ENCODE data around the gene MYO1D.
A peak's percentile ranks its signal among the peaks of the same experiment; 100 is the strongest.
"Not testable (repeated sequence)": the region's sequence is repeated elsewhere in the genome, so short reads cannot be mapped to it uniquely, and the experiment has no call there.

Gene MYO1D
- long read RNA-seq, donor 1, full-length matches to known transcripts, result 4 of 4 reads
- long read RNA-seq, donor 1, partial matches to known transcripts, result 0 of 4 reads
- long read RNA-seq, donor 1, other reads (novel, unspliced or antisense), result 0 of 4 reads
- long read RNA-seq, donor 2, full-length matches to known transcripts, result 2 of 2 reads
- long read RNA-seq, donor 2, partial matches to known transcripts, result 0 of 2 reads
- long read RNA-seq, donor 2, other reads (novel, unspliced or antisense), result 0 of 2 reads
- long read RNA-seq, donor 3, full-length matches to known transcripts, result 1 of 1 reads
- long read RNA-seq, donor 3, partial matches to known transcripts, result 0 of 1 reads
- long read RNA-seq, donor 3, other reads (novel, unspliced or antisense), result 0 of 1 reads
- long read RNA-seq, donor 4, full-length matches to known transcripts, result 5 of 28 reads
- long read RNA-seq, donor 4, partial matches to known transcripts, result 23 of 28 reads
- long read RNA-seq, donor 4, other reads (novel, unspliced or antisense), result 0 of 28 reads
- long read RNA-seq, donor 5, full-length matches to known transcripts, result 5 of 5 reads
- long read RNA-seq, donor 5, partial matches to known transcripts, result 0 of 5 reads
- long read RNA-seq, donor 5, other reads (novel, unspliced or antisense), result 0 of 5 reads
- long read RNA-seq, donor 6, full-length matches to known transcripts, result 3 of 3 reads
- long read RNA-seq, donor 6, partial matches to known transcripts, result 0 of 3 reads
- long read RNA-seq, donor 6, other reads (novel, unspliced or antisense), result 0 of 3 reads
- long read RNA-seq, donor 7, result 0 reads
- long read RNA-seq, donor 8, full-length matches to known transcripts, result 3 of 3 reads
- long read RNA-seq, donor 8, partial matches to known transcripts, result 0 of 3 reads
- long read RNA-seq, donor 8, other reads (novel, unspliced or antisense), result 0 of 3 reads

DNA sequence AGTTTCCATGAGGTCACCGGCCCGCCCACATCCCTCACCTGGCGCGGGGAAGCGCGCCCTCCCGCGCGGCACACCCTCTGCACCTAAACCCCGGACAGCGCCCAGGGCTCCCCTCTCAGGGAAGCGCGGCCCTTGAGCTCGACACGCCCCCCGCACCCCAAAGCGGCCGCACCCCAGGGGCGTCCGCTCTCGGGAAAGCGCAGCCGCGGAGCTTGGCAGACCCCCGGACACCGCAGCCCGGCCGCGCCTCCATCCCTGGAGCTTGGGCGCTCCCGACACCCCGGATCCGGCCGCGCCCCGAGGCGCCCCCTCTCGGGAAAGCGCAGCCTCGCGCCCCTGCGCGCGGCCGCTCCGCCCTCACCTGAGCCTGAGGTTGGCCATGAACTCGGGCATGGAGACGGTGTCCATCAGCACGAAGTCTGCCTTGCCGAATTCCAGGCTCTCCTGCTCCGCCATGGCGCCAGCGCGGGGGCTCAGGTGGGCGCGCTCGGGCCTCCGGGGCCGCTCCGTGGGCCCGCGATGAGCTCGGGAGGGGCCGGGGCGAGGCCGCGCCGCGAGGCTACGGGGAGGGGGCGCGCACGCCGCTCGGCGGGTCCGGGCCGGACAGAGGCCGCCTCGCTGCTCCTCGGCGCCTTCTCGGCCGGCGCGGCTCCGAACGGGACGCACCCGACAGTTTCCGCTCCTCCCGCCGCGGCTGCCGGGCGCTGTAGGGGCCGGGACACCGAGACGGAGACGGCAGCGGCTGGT lies at the start of gene MYO1D:
Gene MYO1D, minus strand, starts transcription at position 708 of the 747 bp plus-strand sequence. Its CDS starts 252 bp downstream, at position 456.
- DNase-seq, result peak; percentile 91

DNA sequence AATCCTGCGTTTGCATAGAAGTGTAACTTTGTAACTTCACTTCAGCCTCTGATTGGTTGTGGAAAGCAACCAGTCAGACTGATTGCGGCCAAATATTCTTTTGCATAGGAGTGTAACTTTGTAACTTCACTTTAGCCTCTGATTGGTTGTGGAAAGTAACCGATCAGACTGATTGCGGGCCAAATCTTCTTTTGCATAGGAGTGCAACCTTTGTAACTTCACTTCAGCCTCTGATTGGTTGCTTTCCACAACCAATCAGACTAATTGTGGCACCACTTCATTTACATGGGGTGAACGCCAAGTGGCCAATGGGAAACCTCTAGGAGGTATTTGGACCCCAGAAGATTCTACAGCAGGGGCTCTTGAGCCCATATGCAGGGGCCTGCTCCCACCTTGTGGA lies 49.3 kb upstream of the MYO1D start:
- DNase-seq, result no peak

DNA sequence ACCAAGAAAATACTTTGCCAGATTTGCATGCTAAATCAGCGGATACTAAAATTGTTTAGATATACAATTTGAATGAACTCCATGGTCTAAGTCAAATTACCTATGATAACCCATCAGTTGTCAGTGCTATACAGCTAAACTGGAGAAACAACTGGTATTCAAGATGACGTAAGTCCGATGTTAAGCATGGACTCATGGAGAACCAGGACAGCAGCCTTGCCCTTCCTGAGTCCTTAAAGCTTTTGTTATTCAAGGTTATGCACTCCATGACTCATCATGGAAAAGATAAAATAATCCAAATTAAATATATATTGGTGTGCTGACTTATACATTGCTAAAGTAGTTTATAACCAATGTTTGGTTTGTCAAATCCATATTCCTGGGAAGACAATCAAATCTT lies 47.0 kb upstream of the MYO1D start:
- DNase-seq, result not testable (repeated sequence)

DNA sequence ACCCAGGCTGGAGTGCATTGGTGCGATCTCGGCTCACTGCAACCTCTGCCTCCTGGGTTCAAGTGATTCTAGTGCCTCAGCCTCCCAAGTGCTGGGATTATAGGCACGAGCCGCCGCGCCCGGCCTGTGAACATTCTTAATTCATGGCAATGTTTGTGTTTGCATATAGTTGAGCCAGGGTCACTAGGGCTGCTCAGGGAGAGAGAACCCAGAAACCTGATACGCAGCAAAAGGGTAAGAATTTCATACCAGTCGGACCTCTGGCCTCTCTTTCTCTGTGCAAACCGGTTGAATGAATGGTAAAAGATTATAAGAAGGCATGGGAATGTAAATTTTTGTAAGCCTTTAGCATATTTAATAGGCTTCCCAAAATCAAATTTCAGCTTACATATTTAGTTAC lies 44.1 kb upstream of the MYO1D start:
- DNase-seq, result no peak

DNA sequence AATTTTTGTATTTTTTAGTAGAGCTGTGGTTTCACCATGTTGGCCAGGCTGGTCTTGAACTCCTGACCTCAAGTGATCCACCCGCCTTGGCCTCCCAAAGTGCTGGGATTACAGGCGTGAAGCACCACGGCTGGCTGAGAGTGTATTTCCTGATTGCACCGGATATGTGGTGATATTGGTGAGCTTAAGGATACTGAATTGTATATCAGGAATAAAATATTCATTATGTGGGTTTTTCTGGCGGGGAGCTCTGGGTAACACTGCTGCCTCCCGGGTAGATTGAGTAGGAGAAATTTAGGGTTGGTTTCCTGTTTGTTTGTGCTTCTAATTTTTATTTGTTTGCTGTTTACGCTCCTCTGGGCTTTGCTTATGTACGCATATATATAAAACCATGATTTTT lies 43.4 kb upstream of the MYO1D start:
- no peak for DNase-seq

DNA sequence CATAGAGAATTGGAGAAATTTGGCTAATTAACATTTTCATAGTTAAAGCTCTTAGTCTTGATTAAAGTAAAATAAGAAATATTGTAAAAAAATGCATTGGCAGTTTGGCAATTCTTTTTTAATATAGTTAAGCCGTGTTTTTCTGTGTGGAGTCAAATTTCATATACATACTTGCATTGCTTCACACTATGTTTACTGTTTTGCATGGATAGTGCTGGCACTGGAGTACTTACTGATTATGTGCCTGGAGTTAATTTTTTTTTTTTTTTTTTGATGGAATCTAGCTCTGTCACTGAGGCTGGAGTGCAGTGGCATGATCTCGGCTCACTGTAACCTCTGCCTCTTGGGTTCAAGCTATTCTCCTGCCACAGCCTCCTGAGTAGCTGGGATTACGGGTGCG lies 43.0 kb upstream of the MYO1D start:
- not testable (repeated sequence) for DNase-seq

DNA sequence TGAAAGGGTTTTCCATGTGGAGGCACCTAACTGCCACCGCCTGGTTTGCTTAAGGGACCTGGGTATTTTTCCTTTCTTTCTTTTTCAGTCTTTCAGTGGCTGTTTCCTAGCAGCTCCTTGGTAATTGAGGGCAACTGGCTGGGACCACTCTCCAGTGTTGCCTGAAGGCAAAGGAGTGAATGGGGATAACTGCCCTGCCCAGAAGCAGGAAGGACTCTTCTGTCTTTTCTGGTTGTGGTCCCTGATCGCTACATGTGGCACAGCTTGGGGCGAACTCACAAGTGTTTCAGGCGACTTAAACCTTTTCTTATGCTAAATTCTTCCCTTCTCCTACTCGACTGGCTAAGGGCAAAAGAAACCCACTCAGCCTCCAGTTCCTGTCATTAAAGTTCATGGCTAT lies 40.9 kb upstream of the MYO1D start:
- no peak for DNase-seq

DNA sequence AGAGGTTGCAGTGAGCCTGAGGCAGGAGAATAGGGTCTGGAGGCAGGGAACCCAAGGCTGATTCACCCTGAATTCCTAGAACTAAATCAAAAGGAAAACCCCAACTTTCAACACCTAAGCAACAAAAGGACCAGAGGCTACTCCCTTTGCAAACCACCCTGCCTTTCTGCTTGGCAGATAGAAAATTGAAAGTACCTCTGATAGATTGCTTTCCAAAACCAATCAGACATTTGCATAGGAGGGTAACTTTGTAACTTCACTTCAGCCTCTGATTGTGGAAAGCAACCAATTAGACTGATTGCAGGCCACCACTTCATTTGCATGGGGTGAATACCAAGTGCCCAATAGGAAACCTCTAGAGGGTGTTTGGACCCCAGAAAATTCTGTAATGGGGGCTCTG lies 40.2 kb upstream of the MYO1D start:
- DNase-seq, result no peak

DNA sequence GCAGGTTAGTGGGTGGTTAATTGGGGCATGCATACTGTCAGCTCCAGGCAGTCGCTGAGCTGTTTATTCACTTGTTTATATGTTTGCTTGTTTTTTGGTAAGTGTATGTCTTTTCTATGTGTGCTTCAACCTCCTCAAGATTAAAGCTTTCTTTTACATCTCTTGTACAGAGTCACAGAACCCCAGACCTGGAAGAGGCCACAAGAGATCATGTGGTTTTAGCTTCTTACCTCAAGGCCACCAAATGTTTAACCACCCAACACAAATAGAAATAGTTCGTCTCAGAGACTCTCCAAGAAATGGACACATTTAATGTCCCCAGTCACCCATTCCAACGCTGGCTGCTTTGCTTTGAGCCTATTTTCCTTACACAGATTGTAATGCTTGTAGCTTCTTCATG lies 39.2 kb upstream of the MYO1D start:
- no peak for DNase-seq

DNA sequence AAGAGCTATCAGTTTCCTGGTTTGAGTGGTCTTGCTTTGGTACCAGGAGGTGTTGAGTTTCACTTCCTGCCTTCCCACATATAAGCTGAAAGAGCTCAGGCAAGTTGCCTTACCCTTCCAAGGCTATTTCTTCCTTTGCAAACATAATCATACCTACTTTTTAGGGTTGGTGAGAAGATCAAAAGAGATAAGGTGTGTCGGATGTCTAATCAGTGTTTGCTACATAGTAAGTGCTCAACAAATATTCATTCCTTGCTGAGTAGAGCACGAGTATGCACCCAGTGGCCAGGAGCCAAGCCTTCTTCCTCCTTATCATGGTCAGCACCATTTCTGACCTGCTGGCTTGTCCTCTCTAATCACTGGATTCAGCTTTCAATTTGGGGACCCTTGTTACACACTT lies 38.3 kb upstream of the MYO1D start:
- DNase-seq, result no peak

DNA sequence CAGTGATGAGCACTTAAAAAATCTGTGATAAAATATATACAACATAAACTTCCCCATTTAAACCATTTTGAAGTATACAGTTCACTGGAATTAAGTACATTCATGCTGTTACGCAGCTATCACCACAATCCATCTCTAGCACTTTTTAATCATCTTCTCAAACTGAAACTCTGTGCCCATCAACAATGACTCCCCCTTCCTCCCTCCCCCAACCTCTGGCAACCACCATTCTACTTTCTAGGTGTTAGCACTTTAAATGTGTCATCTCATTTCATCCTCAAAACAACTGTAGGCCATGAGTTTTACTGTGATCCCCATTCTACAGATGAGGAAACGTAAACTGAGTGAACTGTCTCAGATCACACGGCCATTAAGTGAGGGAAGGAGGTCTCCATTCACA lies 37.3 kb upstream of the MYO1D start:
- no peak for DNase-seq

DNA sequence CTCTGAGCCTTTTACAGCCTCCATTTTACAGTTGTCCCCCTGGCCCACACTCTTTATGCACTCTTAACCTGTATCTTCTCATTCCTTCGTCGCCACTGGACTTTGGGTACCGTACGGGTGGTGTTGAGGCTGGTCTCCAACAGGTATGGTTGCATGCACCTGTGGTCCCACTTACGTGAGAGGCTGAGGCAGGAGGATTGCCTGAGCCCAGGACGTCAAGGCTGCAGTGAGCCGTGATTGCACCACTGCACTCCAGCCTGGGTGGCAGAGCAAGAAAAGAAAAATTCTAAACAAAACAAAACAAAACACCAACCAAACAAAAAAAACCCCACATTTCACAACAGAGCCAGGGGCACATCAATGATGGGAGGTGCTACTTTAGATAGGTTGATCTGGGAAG lies 36.7 kb upstream of the MYO1D start:
- DNase-seq, result no peak

DNA sequence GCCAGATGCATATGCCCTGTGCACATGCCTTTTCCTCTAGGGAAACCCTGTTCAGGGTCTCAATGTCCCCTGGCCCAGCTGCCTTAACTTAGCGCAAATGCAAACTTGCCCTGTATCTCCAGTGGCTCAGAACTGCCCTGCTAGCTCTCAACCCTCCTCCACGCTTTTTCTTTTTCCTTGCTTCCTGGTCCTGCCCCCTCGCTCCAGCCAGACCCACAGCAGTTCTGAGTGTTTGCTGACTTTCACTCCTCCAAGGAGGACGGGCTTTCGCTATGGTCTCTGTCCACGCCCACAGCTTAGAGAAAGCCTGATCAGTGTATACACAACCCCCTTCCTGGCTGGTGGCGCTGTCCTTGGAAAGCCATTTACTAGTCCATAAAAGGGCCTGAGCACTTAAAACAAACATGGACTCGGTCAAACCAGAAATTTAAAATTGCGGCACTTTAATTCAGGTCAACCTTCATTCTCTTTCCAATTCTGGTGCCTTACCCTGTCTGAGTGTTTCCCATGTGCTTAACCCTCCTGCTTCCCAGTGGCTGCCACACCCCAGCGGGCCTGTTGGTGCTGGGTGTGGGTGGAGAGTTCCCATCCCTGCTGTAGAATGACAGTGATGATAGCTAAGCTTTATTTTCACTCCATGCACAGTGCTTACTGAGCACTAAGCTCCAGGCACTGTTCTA lies 35.4 kb upstream of the MYO1D start:
- DNase-seq, result peak; percentile 51

DNA sequence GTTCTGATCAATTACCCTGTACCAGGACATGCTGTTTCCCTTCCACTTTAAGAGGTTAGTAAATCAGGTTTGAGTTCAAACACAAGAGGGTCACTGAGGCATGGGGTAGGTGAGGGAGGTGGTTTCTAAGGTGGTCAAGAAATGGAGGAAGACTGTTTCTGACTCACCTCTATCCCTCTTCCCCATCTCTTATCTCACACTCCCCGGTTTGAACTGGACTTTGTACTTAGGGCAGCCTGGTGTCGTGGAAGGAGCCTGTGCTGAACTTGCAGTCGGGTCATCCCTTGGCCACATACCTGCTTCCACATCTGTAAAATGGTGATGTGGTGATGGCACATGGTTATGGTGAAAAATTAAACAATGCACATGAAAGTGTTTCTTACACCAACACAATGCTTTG lies 33.8 kb upstream of the MYO1D start:
- no peak for DNase-seq

DNA sequence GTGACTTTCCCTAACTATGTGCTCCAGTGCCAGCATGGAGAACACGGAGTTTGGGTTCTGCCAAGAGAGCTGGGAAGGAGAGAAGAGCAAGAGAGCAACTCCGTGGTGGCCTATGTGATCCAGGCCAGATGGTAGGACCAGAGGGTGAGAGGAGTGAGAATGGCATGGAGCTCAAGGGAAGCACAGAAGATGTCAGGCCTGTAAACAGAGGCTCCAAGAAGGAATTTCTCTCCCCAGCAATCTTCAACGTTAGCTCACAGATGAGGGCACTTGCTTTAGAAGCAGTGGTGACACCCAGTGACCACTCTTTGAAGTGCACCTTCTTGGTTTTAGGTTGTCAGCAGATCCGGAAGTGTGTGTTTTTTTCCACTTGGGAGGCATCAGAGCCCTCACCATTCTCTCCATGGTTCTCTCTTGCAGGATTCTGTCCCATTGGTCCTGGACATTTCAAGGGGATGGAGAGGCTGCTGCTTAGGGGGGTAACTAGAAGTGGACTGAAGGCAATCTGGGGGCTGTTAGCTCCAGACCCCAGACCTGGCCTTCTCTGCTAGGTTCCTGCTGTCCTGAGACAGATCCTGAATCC lies 33.0 kb upstream of the MYO1D start:
- DNase-seq, result peak; percentile 26

DNA sequence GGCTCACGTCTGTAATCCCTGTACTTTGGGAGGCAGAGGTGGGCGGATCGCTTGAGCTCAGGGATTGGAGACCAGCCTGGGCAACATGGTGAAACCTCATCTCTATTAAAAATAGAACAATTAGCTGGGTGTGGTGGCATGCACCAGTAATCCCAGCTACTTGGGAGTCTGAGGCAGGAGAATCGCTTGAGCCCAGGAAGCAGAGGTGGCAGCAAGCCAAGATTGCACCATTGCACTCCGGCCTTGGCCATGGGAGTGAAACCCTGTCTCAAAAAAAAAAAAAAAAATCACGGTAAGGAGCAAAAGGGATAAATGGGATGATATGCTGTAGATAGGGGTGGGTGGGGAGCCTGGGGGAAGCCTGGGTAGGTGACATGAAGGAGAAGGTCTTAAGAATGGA lies 30.7 kb upstream of the MYO1D start:
- no peak for DNase-seq

DNA sequence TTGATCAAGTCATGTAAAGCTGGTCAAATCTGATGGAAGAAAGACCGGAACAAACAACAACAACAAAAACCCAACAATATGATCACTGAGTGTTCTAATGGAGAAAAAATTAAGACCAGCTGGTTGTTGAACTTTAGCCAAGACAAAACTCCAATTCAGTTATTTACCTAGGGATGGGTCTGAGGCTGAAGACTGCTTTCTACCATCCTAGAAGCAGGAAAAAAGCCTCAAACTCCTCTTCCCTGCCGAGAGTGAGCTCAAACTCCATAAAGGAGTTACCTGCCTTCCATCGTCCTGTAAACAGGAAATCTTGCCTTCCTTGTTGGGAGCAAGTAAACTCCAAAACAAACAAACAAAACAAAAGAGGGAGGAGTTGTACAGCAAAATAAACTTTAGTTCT lies 28.0 kb upstream of the MYO1D start:
- no peak for DNase-seq

DNA sequence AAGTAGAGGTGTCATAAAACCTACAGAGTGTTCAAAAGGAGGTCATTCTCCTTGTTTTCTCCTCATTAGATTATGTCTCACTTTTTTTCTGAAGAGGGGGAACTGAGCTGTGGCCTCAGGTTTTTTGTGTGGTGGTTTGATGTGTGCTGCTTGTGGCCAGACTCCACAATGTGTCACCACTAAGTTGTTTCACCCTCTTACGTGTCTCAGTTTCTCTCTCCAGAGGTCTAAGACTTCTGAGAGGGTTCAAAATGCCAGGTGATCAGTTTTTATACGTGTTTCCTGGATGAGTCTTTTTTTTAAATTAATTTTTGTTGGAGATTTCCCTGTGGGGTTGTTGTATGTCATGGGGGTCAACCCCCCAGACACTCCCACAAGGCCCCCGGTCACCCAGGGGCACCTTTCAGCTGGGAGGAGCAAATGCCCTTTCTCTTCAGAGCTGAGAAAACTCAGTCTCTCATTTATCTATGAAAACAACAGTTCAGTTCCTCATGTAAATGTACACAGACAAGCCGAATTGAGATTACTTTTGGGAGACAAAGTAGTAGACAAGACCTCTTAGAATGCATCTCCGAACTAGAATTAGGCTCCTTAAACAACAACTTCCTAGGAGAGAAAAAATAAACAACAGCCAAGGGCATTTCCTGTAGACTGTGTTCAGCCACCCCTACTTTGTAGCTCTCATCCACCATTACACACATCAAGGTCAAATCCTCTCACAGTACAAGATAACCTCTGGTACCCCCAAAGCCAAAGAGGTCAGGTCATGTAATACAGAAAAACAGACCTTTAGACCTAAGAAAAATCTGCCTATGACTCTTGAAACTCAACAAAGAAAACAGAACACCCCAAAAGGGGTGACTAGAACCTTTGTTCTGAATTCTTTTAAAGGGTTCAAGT lies 27.1 kb upstream of the MYO1D start:
- DNase-seq, result no peak

DNA sequence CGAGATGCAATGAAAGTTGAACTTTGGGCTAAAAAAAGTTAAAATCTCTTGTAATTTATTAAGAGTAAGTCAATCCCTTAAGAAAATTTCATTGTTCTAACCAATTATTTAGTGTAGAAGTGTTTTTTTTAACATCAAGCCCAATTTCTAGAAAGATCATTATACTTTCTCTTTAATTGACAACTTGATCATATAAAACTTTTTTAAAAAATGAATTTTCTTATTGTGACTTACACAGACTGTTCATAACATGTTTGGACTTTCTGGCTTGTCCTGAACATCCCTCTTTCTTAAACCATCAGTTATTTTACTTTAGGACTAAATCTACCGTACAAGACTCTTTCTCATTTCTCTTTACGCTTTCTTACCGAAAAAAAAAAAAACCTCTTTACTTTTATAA lies 24.8 kb upstream of the MYO1D start:
- DNase-seq, result no peak

DNA sequence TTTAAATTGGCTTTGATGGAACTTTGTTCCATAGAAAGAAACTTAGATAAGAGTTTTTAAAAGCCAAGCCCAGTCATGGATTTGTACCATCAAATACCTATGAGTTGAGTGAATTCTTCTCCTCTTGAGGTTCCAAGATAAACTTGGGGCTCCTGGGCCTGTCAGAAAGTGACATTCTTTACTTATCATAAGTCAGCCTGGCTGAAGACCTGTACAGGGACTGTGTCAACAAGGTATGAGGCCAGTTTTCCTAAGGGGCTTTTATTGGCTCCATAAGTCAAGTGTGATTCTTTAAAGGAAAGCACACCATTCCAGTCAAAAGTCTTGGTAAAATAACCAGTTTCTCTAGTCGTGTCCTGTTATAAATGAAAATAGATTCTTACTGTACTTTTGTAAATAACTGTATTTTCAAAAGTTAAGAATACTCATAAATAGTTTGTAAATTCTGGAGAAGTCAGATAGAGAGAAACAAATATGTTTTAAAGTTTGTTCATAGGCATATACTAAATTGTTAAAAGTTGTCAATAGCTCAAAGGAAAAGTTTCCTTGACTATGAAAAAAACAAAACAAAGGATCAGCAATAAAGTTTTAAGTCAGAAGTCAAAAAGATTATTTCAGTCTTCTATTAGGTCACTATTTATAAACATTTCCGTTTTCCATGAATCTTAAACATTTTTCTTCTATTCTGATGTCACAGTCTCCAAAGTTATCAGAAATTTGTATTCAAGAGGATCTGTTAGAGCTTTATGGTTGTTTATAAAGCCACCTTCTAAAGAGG lies 22.5 kb upstream of the MYO1D start:
- DNase-seq, result no peak
